ENCODE results near the gene PARP16.

DNA sequence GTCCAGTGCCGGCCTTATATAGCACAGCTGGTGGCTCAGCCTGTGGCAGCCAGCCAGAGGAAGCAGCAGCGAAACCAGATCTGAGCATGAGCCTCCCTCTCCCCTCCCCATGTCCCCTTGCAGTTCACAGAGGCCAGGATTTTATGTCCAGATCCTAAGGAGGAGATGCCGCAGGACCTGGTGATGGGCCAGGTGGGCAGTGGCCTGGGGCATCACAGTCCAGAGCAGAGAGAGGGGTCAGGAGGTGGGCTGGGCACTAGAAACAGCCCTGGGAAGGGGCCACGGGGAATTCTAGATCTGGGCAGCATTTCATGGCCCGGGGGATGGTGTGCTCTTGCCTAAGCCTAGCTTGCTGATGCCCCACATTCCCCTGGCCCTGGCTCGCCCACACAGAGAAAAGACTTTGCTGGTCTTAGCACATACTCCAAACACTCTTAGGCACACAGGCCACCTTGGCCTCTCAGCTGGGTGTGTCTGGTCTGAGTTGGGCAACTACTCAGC is 75.2 kb downstream of the PARP16 start:
- TF ChIP-seq, protein P1, sequence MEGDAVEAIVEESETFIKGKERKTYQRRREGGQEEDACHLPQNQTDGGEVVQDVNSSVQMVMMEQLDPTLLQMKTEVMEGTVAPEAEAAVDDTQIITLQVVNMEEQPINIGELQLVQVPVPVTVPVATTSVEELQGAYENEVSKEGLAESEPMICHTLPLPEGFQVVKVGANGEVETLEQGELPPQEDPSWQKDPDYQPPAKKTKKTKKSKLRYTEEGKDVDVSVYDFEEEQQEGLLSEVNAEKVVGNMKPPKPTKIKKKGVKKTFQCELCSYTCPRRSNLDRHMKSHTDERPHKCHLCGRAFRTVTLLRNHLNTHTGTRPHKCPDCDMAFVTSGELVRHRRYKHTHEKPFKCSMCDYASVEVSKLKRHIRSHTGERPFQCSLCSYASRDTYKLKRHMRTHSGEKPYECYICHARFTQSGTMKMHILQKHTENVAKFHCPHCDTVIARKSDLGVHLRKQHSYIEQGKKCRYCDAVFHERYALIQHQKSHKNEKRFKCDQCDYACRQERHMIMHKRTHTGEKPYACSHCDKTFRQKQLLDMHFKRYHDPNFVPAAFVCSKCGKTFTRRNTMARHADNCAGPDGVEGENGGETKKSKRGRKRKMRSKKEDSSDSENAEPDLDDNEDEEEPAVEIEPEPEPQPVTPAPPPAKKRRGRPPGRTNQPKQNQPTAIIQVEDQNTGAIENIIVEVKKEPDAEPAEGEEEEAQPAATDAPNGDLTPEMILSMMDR (IDR thresholded peaks at IDR 0.05; ENCODE audit: poor library complexity), result no peak
- TF ChIP-seq EZH2phosphoT487 (IDR thresholded peaks at IDR 0.05; ENCODE audit: low read depth, severe bottlenecking, unreplicated experiment) (no peak), EZH2 (IDR thresholded peaks at IDR 0.05; ENCODE audit: borderline replicate concordance) (no peak)
